ENCODE results near the gene ANO1. TPM values are rescaled to one million over a fixed set of nuclear protein-coding genes. Genes with fewer than 3 reads are reported as not detected.

ANO1 gene
- total RNA-seq, 4 donors from 2014 or later: 87.7 to 133 (median 108) TPM

- peaks cover 5% of the 10 kb centered on the region for H3K4me1 ChIP-seq
- 71% methylated on average over 5 of the region's 5 CpGs for WGBS
- H3K27me3 ChIP-seq: no peaks in the 10 kb centered on the region
- H3K36me3 ChIP-seq: peaks cover 4% of the 10 kb centered on the region
- peak overlapping the region; percentile 68 for H3K27ac ChIP-seq
- no peak for DNase-seq (ENCODE audit: low spot score in 2 of 2)
- no peaks in the 10 kb centered on the region for H3K9me3 ChIP-seq
- no peak for TF ChIP-seq POLR2A (IDR thresholded peaks at IDR 0.05)
- no peak for TF ChIP-seq EP300 (IDR thresholded peaks at IDR 0.05)
- no peak for TF ChIP-seq CTCF (IDR thresholded peaks at IDR 0.05)
- TF ChIP-seq POLR2AphosphoS5 (IDR thresholded peaks at IDR 0.05): no peak
- no peak overlapping the region for H3K4me3 ChIP-seq
Measured at GRCh38 chr11:70113801-70114200, 35.7 kb downstream of the ANO1 start.

GRCh38 chr11:70115778-70116177, 37.7 kb downstream of the ANO1 start:
- no peak overlapping the region for H3K27ac ChIP-seq
- TF ChIP-seq EP300 (IDR thresholded peaks at IDR 0.05) (no peak), POLR2AphosphoS5 (IDR thresholded peaks at IDR 0.05) (no peak), POLR2A (IDR thresholded peaks at IDR 0.05) (no peak)
- WGBS: 91% methylated on average over 8 of the region's 8 CpGs

DNA sequence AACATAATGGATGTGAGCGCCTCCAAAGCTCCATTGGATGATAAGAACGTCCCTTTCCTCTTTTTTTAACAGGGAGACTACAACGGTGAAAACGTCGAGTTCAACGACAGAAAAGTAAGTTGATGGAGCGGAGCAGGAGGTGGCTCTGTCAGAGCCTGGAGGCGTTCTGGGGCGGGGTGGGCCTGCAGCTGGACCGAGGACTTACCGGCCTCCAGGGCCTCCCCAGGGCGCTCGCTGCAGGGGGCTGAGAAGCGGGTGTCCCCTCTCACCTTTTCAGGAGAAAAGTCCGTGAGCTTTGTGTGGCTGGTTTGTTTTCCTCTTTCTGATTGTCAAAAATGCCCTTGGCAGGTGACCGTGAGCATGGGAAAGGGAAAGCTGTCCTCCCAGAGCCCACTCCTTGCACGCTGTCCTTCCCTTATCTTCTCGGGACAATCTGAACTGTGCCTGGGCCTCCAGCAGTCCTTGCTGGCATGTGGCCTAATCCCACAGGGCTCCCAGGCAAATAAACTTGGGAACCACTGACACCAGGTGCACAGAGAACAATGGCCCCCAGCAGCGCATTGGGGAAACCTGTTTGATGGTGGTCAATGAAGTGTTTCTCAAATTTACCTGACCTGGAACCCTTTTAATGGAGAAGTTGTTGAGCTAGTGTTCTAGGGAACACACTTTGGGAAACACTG, 38.4 kb downstream of the ANO1 start:
- no peaks in the 10 kb centered on the region for H3K9me3 ChIP-seq
- peaks cover under 1% of the 10 kb centered on the region for H3K4me1 ChIP-seq
- no peak overlapping the region for H3K27ac ChIP-seq
- 91% methylated on average over 19 of the region's 19 CpGs for WGBS
- DNase-seq (ENCODE audit: low spot score in 2 of 2): no peak
- TF ChIP-seq EP300 (IDR thresholded peaks at IDR 0.05): no peak
- no peak for TF ChIP-seq POLR2A (IDR thresholded peaks at IDR 0.05)
- no peak for TF ChIP-seq CTCF (IDR thresholded peaks at IDR 0.05)
- TF ChIP-seq POLR2AphosphoS5 (IDR thresholded peaks at IDR 0.05): no peak
- H3K36me3 ChIP-seq: no peaks in the 10 kb centered on the region
- H3K27me3 ChIP-seq: no peaks in the 10 kb centered on the region
- no peak overlapping the region for H3K4me3 ChIP-seq

More at GRCh38 chr11:70115778-70116177, 37.7 kb downstream of the ANO1 start:
- peaks cover 5% of the 10 kb centered on the region for H3K4me1 ChIP-seq
- no peaks in the 10 kb centered on the region for H3K27me3 ChIP-seq
- no peaks in the 10 kb centered on the region for H3K9me3 ChIP-seq
- no peaks in the 10 kb centered on the region for H3K36me3 ChIP-seq
- no peak for DNase-seq (ENCODE audit: low spot score in 2 of 2)
- H3K4me3 ChIP-seq: no peak overlapping the region

DNA sequence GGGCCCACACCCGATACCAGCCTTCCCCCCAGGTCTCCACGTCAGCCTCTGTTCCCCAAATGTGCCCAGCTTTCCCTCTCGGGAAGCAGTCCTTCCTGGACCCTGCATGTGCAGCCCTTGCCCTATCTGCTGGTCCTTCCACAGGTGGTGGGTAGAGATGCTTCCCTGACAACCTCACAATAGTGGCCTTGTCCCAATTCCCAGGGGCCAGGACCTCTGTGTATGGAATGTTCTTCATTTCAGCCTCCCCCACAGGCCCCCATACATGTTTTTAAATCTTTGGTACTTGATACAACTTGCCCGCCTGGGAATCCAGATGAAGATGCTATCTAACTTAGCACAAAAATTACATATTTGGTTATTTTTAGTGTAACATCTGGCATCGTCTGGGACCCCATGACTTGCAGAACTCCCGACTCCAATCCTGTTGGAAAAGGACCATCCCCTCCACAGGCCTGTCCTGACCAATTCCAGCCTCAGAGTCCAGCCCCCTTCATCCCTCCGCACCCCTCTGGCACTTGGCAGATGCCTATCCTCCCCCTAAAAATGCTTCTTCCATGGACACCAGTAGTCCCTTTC, 39.5 kb downstream of the ANO1 start:
- Histone ChIP-seq H3K4me3 (no peak overlapping the region), H3K4me1 (no peaks in the 10 kb centered on the region), H3K27me3 (no peaks in the 10 kb centered on the region), H3K36me3 (no peaks in the 10 kb centered on the region), H3K27ac (no peak overlapping the region), H3K9me3 (no peaks in the 10 kb centered on the region)
- no peak for TF ChIP-seq POLR2A (IDR thresholded peaks at IDR 0.05)
- no peak for TF ChIP-seq POLR2AphosphoS5 (IDR thresholded peaks at IDR 0.05)
- no peak for TF ChIP-seq EP300 (IDR thresholded peaks at IDR 0.05)
- no peak for TF ChIP-seq CTCF (IDR thresholded peaks at IDR 0.05)
- no peak for DNase-seq (ENCODE audit: low spot score in 2 of 2)
- WGBS: 78% methylated on average over 7 of the region's 7 CpGs

DNA sequence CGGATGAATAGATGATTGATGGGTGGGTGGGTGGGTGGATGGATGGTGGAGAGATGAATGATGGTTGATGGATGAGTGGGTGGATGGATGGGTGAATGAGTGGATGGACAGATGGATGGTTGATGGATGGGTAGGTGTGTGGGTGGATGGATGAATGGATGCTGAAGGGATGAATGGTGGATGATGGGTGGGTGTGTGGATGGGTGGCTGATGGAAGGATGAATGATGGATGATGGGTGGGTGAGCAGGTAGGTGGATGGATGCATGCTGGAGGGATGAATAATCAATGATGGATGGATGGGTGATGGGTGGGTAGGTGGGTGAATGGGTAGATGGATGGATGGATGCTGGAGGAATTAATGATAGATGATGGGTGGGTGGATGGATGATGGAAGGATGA, 40.5 kb downstream of the ANO1 start:
- WGBS: 97% methylated on average over 1 of the region's 1 CpG
- H3K36me3 ChIP-seq: no peaks in the 10 kb centered on the region
- H3K27me3 ChIP-seq: no peaks in the 10 kb centered on the region
- no peak for DNase-seq (ENCODE audit: low spot score in 2 of 2)
- TF ChIP-seq POLR2AphosphoS5 (IDR thresholded peaks at IDR 0.05): no peak
- no peak for TF ChIP-seq EP300 (IDR thresholded peaks at IDR 0.05)
- TF ChIP-seq CTCF (IDR thresholded peaks at IDR 0.05): no peak
- TF ChIP-seq POLR2A (IDR thresholded peaks at IDR 0.05): no peak
- no peaks in the 10 kb centered on the region for H3K9me3 ChIP-seq
- H3K4me3 ChIP-seq: no peak overlapping the region
- H3K4me1 ChIP-seq: peaks cover 10% of the 10 kb centered on the region
- no peak overlapping the region for H3K27ac ChIP-seq
